ENCODE data around the gene UBE2Z.

DNA sequence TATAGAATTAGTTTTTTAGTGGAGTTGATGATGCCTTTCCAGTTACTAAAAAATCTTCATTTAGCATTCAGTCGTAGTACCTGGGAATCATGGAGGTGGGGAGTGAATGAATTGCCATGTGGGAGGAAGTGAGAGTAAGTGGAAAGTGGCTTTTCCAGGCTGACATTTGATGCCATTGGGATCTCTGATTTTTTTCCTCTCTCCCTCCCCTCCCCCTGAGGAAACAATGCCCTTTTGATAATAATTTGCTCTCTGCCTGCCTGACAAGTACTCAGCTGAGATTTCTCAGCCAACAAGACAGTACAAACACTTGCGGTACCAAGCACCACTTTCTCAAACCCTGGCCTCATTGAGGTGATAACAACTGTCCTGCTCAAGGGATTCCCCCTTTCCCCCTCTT is 2.2 kb downstream of the UBE2Z start:
- TF ChIP-seq POLR2A (IDR thresholded peaks at IDR 0.05), result no peak
- TF ChIP-seq, protein P1, sequence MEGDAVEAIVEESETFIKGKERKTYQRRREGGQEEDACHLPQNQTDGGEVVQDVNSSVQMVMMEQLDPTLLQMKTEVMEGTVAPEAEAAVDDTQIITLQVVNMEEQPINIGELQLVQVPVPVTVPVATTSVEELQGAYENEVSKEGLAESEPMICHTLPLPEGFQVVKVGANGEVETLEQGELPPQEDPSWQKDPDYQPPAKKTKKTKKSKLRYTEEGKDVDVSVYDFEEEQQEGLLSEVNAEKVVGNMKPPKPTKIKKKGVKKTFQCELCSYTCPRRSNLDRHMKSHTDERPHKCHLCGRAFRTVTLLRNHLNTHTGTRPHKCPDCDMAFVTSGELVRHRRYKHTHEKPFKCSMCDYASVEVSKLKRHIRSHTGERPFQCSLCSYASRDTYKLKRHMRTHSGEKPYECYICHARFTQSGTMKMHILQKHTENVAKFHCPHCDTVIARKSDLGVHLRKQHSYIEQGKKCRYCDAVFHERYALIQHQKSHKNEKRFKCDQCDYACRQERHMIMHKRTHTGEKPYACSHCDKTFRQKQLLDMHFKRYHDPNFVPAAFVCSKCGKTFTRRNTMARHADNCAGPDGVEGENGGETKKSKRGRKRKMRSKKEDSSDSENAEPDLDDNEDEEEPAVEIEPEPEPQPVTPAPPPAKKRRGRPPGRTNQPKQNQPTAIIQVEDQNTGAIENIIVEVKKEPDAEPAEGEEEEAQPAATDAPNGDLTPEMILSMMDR (IDR thresholded peaks at IDR 0.05), result no peak
